HepG2 (cell line): ENCODE measurements around the gene EPHA2.

Source experiments
- BHLHE40 ChIP-seq: IDR thresholded peaks from 2 replicates; pipeline ENCODE4 v1.6.1; 2011; ENCODE audit warnings: low read length, improper control_type of control experiment
- SNRNP70 ChIP-seq: fragments of 200-400 bp; formaldehyde crosslinking; IDR thresholded peaks from 2 replicates; pipeline ENCODE4 v1.6.1; 2017; ENCODE audit warnings: mild to moderate bottlenecking, low read depth, low read length, moderate library complexity
- TF ChIP-seq, protein P1 (sequence below): sonication (generic); formaldehyde crosslinking; IDR thresholded peaks from 2 replicates; pipeline ENCODE4 v1.8.0; 2022; ENCODE audit warnings: mild to moderate bottlenecking, missing genetic modification reagents, moderate library complexity

DNA sequence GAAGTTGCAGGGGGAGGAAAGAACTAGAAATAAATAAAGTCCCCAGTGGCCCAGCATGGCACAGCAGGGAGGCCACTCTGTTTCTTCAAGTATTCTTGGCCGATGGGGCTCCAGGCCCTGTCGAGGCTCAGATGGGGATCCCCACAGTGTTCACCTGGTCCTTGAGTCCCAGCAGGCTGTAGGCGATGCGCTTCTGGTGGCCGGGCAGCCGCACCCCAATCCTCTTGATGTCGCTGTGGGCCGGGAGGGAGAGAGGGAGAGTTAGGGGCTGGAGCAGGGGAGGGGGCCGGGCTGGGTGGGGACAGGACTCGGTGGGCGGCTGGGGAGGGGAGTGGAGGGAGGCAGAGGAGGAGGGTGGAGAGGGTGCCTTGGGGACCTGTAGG lies 30.8 kb downstream of the EPHA2 start:
- no peak for TF ChIP-seq SNRNP70
- TF ChIP-seq, protein P1, sequence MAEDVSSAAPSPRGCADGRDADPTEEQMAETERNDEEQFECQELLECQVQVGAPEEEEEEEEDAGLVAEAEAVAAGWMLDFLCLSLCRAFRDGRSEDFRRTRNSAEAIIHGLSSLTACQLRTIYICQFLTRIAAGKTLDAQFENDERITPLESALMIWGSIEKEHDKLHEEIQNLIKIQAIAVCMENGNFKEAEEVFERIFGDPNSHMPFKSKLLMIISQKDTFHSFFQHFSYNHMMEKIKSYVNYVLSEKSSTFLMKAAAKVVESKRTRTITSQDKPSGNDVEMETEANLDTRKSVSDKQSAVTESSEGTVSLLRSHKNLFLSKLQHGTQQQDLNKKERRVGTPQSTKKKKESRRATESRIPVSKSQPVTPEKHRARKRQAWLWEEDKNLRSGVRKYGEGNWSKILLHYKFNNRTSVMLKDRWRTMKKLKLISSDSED (CRISPR knock-in tag), result no peak
- TF ChIP-seq BHLHE40, result no peak
